ENCODE measurements around the gene KPNA2.
"Not testable (repeated sequence)": the region's sequence is repeated elsewhere in the genome, so short reads cannot be mapped to it uniquely, and the experiment has no call there.

- TF ChIP-seq, protein P1, sequence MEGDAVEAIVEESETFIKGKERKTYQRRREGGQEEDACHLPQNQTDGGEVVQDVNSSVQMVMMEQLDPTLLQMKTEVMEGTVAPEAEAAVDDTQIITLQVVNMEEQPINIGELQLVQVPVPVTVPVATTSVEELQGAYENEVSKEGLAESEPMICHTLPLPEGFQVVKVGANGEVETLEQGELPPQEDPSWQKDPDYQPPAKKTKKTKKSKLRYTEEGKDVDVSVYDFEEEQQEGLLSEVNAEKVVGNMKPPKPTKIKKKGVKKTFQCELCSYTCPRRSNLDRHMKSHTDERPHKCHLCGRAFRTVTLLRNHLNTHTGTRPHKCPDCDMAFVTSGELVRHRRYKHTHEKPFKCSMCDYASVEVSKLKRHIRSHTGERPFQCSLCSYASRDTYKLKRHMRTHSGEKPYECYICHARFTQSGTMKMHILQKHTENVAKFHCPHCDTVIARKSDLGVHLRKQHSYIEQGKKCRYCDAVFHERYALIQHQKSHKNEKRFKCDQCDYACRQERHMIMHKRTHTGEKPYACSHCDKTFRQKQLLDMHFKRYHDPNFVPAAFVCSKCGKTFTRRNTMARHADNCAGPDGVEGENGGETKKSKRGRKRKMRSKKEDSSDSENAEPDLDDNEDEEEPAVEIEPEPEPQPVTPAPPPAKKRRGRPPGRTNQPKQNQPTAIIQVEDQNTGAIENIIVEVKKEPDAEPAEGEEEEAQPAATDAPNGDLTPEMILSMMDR (IDR thresholded peaks at IDR 0.05 in 2 of 3, conservative IDR thresholded peaks at IDR 0.05 in 1 of 3; ENCODE audit: insufficient read depth in 2 of 3, low read depth in 1 of 3, low read length in 3 of 3): not testable (repeated sequence)
- TF ChIP-seq ZBTB11 (CRISPR knock-in tag; IDR thresholded peaks at IDR 0.05); ZBTB34 (CRISPR knock-in tag; IDR thresholded peaks at IDR 0.05); KHSRP (IDR thresholded peaks at IDR 0.05); TGIF2 (CRISPR knock-in tag; IDR thresholded peaks at IDR 0.05); CBX2 (IDR thresholded peaks at IDR 0.05; ENCODE audit: insufficient read depth, low read length, poor library complexity, severe bottlenecking); ZNF384 (IDR thresholded peaks at IDR 0.05; ENCODE audit: low read depth, low read length); MECOM (CRISPR knock-in tag; IDR thresholded peaks at IDR 0.05); YY1 (IDR thresholded peaks at IDR 0.05; ENCODE audit: borderline replicate concordance in 1 of 3, control insufficient read depth in 1 of 3, extremely low read depth in 1 of 3, insufficient read depth in 3 of 3, insufficient read length in 1 of 3, insufficient replicate concordance in 2 of 3, low read depth in 1 of 3, low read length in 2 of 3); CREM (IDR thresholded peaks at IDR 0.05; ENCODE audit: low read depth); TAL1 (IDR thresholded peaks at IDR 0.05): not testable (repeated sequence)
- TF ChIP-seq, protein P2, sequence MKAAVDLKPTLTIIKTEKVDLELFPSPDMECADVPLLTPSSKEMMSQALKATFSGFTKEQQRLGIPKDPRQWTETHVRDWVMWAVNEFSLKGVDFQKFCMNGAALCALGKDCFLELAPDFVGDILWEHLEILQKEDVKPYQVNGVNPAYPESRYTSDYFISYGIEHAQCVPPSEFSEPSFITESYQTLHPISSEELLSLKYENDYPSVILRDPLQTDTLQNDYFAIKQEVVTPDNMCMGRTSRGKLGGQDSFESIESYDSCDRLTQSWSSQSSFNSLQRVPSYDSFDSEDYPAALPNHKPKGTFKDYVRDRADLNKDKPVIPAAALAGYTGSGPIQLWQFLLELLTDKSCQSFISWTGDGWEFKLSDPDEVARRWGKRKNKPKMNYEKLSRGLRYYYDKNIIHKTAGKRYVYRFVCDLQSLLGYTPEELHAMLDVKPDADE (conservative IDR thresholded peaks at IDR 0.05; ENCODE audit: control insufficient read depth, low read depth, low read length): not testable (repeated sequence)
Measured at GRCh38 chr17:68087131-68087623, 51.6 kb downstream of the KPNA2 start.

Measured in K562 (cell line).